Esophagus (tissue), 2 donors: ENCODE results near the gene ADAMTSL3. TPM values are rescaled to one million over a fixed set of nuclear protein-coding genes. Genes with fewer than 3 reads are reported as not detected.

Experiments used
- H3K27ac ChIP-seq, 2 donors: one replicate each; pipeline ENCODE4 v1.5.1; 2013; ENCODE audit warnings: low read depth in 2 of 2, mild to moderate bottlenecking in 2 of 2, inconsistent platforms in 1 of 2, low read length in 1 of 2, moderate library complexity in 1 of 2
- H3K27me3 ChIP-seq, 2 donors: one replicate each; pipeline ENCODE4 v1.6.1; 2013; ENCODE audit warnings: low read length in 2 of 2, control low read depth in 1 of 2, mild to moderate bottlenecking in 1 of 2; ENCODE audit not compliant: insufficient read depth in 2 of 2, control insufficient read depth in 1 of 2
- H3K36me3 ChIP-seq, 2 donors: one replicate each; pipeline ENCODE4 v1.6.1; 2013; ENCODE audit warnings: low read length in 1 of 2; ENCODE audit not compliant: control insufficient read depth in 2 of 2, insufficient read depth in 2 of 2
- H3K4me1 ChIP-seq, 2 donors: one replicate each; pipeline ENCODE4 v1.6.1; 2013; ENCODE audit warnings: low read length in 1 of 2; ENCODE audit not compliant: control insufficient read depth in 2 of 2, insufficient read depth in 2 of 2
- H3K4me3 ChIP-seq, 2 donors: one replicate each; pipeline ENCODE4 v1.5.1; 2013; ENCODE audit warnings: low read length in 2 of 2, mild to moderate bottlenecking in 2 of 2, low read depth in 1 of 2, moderate library complexity in 1 of 2
- H3K9me3 ChIP-seq, 2 donors: one replicate each; pipeline ENCODE4 v1.6.1; 2013; ENCODE audit warnings: mild to moderate bottlenecking in 2 of 2, low read depth in 1 of 2, low read length in 1 of 2, moderate library complexity in 1 of 2; ENCODE audit not compliant: control insufficient read depth in 2 of 2, insufficient read depth in 1 of 2
- WGBS, 2 donors: extraction: QIAGEN DNeasy Blood & Tissue Kit; methylation state at CpG; one replicate each; pipeline ENCODE4 v1.1.7; 2013; 5-methylcytosine and 5-hydroxymethylcytosine counted together
- polyA plus RNA-seq, 2 donors: library from polyadenylated mRNA; stranded (reverse); fragments of 200-250 nt; gene quantifications; one replicate each; pipeline ENCODE4 v1.2.3, GENCODE V29; 2013
- donor health status: healthy with polysubstance abuse.
- donor health status: Bipolar disorder and iron deficiency.

The ADAMTSL3 gene
- polyA plus RNA-seq, 2 donors: 0.18 TPM

- WGBS, 2 donors: 75 to 78% methylated on average over 5 of the region's 5 CpGs
- H3K27me3 ChIP-seq: no peaks in the 10 kb centered on the region
- H3K27ac ChIP-seq: no peak overlapping the region
- no peak overlapping the region for H3K4me3 ChIP-seq
- H3K9me3 ChIP-seq: no peaks in the 10 kb centered on the region
- no peaks in the 10 kb centered on the region for H3K4me1 ChIP-seq
- H3K36me3 ChIP-seq: no peaks in the 10 kb centered on the region
These were observed 57.3 kb downstream of the ADAMTSL3 start for GRCh38 chr15:83711236-83711635.

DNA sequence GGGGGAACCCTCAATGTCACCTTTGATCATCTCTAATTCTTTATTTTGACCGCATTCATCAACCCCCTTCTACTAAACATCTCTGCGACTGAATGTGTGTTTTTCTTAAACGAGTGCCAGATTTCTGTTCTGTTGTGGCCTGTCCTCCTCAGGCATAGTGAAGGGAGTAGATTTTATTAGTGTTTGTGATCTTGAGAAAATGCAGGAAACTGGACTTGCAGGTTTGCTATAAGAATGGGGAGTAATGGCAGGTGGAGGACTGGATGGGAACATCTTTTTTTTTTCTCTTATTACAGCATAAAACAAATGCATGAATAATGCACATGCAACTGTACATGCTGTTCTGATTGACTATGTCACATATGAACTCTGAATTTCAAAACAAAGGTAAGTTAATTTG is 59.3 kb downstream of the ADAMTSL3 start:
- no peak overlapping the region for H3K4me3 ChIP-seq
- no peaks in the 10 kb centered on the region for H3K9me3 ChIP-seq
- H3K27ac ChIP-seq: no peak overlapping the region
- H3K36me3 ChIP-seq: no peaks in the 10 kb centered on the region
- no peaks in the 10 kb centered on the region for H3K27me3 ChIP-seq
- no peaks in the 10 kb centered on the region for H3K4me1 ChIP-seq
- 56 to 77% methylated on average over 3 of the region's 3 CpGs for WGBS, 2 donors

DNA sequence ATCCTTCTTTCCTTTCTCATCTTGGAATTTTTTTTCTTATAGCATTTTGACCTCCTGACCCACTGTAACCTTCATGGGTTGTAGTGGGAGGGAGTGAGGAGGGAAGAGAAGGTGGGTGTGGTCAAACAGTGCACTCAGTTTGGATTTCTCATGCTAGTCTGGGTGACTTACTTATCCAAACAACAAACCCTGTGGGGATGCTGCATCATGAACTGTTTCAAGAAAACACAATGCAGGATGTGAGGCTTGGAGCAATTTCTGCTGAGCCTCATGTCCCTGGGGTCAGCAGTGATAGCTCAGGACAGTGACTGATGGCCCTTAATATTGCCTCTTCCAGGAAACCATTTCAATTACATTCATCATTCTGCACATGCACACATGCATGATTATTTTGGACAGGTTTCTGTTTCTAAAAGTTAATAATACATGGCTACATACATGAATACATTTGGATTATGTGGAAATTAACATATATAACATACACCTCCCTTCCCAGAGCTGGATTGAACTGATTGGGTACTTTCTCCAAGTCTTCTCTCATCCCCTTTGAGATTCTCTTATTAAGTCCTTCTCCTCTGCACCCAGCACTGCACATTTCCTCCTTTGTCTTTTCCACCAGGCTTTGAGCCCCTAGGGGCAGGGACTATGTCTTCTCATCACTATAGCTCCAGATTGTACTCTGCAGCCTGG is 61.2 kb downstream of the ADAMTSL3 start:
- no peak overlapping the region for H3K27ac ChIP-seq
- no peak overlapping the region for H3K4me3 ChIP-seq
- no peaks in the 10 kb centered on the region for H3K36me3 ChIP-seq
- H3K27me3 ChIP-seq: no peaks in the 10 kb centered on the region
- H3K4me1 ChIP-seq: no peaks in the 10 kb centered on the region
- no peaks in the 10 kb centered on the region for H3K9me3 ChIP-seq

GRCh38 chr15:83716605-83717004 is 62.7 kb downstream of the ADAMTSL3 start:
- Histone ChIP-seq H3K27me3 (no peaks in the 10 kb centered on the region), H3K9me3 (no peaks in the 10 kb centered on the region), H3K4me1 (no peaks in the 10 kb centered on the region), H3K36me3 (no peaks in the 10 kb centered on the region), H3K4me3 (no peak overlapping the region), H3K27ac (no peak overlapping the region)
- 77 to 83% methylated on average over 3 of the region's 3 CpGs for WGBS, 2 donors

GRCh38 chr15:83717010-83717409 is 63.1 kb downstream of the ADAMTSL3 start:
- no peaks in the 10 kb centered on the region for H3K36me3 ChIP-seq
- H3K9me3 ChIP-seq: no peaks in the 10 kb centered on the region
- no peak overlapping the region for H3K4me3 ChIP-seq
- H3K27me3 ChIP-seq: no peaks in the 10 kb centered on the region
- no peak overlapping the region for H3K27ac ChIP-seq
- H3K4me1 ChIP-seq: no peaks in the 10 kb centered on the region

DNA sequence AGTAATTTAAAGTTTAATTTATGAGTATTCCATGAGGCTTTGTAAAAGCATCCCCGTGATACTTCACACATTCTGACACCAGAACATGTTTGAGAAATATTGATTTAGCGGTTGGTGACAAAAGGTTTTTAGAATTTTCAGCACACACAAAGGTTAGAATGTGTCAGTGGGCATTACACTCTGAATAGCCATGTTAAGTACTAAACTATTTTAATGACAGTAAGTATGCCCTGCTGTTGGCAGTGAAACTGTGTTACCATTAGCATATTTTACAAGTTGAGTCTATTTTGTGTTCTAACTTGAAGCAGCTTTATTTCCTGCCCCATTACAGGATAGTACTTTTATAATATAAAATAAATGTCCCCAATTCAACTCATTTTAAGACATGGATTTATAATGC is 66.5 kb downstream of the ADAMTSL3 start:
- no peaks in the 10 kb centered on the region for H3K36me3 ChIP-seq
- H3K9me3 ChIP-seq: no peaks in the 10 kb centered on the region
- no peaks in the 10 kb centered on the region for H3K4me1 ChIP-seq
- WGBS, 2 donors: 79 to 86% methylated on average over 2 of the region's 2 CpGs
- no peak overlapping the region for H3K4me3 ChIP-seq
- H3K27ac ChIP-seq: no peak overlapping the region
- no peaks in the 10 kb centered on the region for H3K27me3 ChIP-seq

GRCh38 chr15:83721031-83721430 is 67.1 kb downstream of the ADAMTSL3 start:
- no peak overlapping the region for H3K27ac ChIP-seq
- no peaks in the 10 kb centered on the region for H3K36me3 ChIP-seq
- no peak overlapping the region for H3K4me3 ChIP-seq
- H3K9me3 ChIP-seq: no peaks in the 10 kb centered on the region
- no peaks in the 10 kb centered on the region for H3K4me1 ChIP-seq
- no peaks in the 10 kb centered on the region for H3K27me3 ChIP-seq

GRCh38 chr15:83721981-83722380 is 68.1 kb downstream of the ADAMTSL3 start:
- H3K36me3 ChIP-seq: no peaks in the 10 kb centered on the region
- H3K27ac ChIP-seq: no peak overlapping the region
- no peaks in the 10 kb centered on the region for H3K4me1 ChIP-seq
- H3K9me3 ChIP-seq: no peaks in the 10 kb centered on the region
- no peaks in the 10 kb centered on the region for H3K27me3 ChIP-seq
- 72 to 77% methylated on average over 3 of the region's 3 CpGs for WGBS, 2 donors
- no peak overlapping the region for H3K4me3 ChIP-seq

GRCh38 chr15:83723216-83723615 is 69.3 kb downstream of the ADAMTSL3 start:
- H3K27me3 ChIP-seq: no peaks in the 10 kb centered on the region
- WGBS, 2 donors: 37 to 53% methylated on average over 1 of the region's 1 CpG
- no peak overlapping the region for H3K27ac ChIP-seq
- H3K36me3 ChIP-seq: no peaks in the 10 kb centered on the region
- no peaks in the 10 kb centered on the region for H3K4me1 ChIP-seq
- no peaks in the 10 kb centered on the region for H3K9me3 ChIP-seq
- H3K4me3 ChIP-seq: no peak overlapping the region

GRCh38 chr15:83732196-83732595 is 78.3 kb downstream of the ADAMTSL3 start:
- WGBS, 2 donors: 16 to 25% methylated on average over 1 of the region's 1 CpG
- Histone ChIP-seq H3K27ac (no peak overlapping the region), H3K36me3 (no peaks in the 10 kb centered on the region), H3K4me3 (no peak overlapping the region), H3K9me3 (no peaks in the 10 kb centered on the region), H3K27me3 (no peaks in the 10 kb centered on the region), H3K4me1 (no peaks in the 10 kb centered on the region)
